SKM-1 treated with dmso at 0.1 percent for 144 hours (cell line): Measurements from ENCODE around the gene TUT7.
"Not testable (repeated sequence)": the region's sequence is repeated elsewhere in the genome, so short reads cannot be mapped to it uniquely, and the experiment has no call there.

ENCODE experiments used
- DNase-seq: peaks from one replicate; lab custom pipeline; 2025; ENCODE audit not compliant: unreplicated experiment; lab: John Stamatoyannopoulos, UW

Gene TUT7

DNA sequence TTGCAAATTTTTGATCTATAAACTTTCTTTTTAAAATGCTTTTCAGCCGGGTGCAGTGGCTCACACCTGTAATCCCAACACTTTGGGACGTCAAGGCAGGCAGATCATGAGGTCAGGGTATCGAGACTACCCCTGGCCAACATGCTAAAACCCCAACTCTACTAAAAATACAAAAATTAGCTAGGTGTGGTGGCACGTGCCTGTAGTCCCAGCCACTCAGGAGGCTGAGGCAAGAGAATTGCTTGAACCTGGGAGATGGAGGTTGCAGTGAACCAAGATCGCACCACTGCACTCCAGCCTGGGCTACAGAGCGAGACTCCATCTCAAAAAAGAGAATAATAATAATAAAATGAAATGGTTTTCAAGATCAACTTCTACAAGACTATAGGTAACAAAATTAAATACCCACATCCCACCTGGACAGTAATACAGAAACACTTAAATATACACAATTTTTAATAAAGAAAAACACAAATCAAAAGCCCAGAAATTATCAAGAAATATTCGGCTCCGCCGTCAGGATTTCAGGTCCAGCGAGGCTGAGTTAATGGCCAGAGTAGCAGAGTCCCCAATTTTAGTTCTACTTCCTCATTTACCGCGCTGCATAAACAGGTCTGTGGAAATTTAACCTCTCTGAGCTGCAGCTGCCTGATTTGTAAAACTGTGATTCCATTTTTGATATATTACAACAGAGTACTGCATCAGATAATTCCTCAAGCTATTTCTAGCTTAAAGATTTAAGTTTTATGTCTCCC is 4.0 kb downstream of the TUT7 start:
- DNase-seq: peak; percentile 32

DNA sequence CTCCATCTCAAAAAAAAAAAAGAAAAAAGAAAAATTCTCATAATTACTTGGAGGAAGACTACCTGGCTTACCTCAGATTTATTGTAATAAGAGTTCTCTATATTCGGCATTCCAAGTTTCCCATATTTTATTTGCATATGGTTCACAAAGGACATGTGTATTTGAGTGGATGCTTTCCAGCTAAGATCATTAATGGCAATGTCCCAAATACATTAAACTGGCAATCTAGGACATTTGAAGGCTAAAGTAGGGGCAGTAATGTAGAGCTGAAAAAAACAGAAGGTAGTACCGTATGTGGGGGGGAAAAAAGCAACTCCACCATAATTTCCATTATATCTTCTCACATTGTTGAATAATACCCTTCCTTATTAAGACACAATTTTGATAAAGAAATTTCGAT is 4.9 kb downstream of the TUT7 start:
- DNase-seq: no peak

GRCh38 chr9:86347991-86348390 is 6.2 kb downstream of the TUT7 start:
- DNase-seq: no peak

DNA sequence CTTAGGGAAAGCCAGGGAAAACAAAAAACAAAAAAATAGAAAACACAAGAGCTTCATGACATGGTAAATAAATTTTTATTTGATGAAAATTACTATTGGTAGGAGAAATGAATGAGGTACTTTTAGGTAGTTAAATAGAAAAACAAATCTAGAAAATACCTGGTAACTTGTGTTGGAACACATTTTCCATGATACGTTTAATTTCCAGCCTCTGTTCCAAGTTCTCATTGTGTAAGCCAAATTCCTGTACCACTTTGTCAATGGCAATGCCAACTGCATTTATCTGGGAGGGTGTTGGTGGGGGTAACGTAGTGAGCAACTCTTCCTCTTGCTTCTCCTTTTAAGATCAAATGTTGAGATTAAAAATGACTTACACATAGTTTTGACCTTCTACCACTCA is 9.4 kb downstream of the TUT7 start:
- DNase-seq: no peak

DNA sequence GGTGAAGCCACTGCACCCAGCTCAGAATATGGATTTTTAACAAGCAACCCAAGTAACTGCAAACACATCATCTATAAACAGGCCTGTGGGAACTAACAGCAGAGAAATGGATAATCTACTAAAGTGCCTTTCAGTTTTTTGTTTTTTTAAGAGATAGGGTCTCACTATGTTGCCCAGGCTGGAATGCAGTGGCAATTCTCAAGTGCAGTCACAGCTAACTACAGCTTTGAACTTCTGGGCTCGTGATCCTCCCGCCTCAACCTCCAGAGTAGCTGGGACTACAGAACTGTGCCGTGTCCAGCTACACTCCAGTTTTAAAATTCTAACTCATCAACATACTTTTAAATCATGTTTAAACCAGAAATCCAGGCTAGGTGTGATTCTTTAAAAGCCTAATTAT is 11.9 kb downstream of the TUT7 start:
- DNase-seq: no peak

GRCh38 chr9:86341007-86341491 is 13.2 kb downstream of the TUT7 start:
- DNase-seq: no peak

GRCh38 chr9:86340356-86341006 is 13.7 kb downstream of the TUT7 start:
- no peak for DNase-seq

- no peak for DNase-seq
These were observed 16.6 kb downstream of the TUT7 start for GRCh38 chr9:86337469-86338108.

DNA sequence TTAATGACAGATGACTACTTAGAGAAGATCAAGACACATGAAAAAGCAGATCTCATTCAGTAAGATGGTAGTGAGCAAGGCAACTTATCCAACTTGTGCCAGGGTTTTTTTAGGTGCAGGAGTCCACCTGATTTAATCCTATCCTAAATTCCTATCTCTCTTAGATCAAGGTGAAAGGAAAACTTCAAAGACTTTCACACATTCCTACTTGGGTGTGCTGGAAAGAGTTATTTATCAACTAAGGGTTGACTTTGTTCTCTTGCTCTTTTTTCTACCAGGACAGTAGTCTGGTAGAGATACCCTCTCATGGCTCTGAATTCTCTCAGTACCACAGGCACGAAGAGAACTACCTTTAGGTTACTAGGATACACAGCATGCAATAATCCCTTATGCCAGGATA is 18.2 kb downstream of the TUT7 start:
- DNase-seq: no peak

DNA sequence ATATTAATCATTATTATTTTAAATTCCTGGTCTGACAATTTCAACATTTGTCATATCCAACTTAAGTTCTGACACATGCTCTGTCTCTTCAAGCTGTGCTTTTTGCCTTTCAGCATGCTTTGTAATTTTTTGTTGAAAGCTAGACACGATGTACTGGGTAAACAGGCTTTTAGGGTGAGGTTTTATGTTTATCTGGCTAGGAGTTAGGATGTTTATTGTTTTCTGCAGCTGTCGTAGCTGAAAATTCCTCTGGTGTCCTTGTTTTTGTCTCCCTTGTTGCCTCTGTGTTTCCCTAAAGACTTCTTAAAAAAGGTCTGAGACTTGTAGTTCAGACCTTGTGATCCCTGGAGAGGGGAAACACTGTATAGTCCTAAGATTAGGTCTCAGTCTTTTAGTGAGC is 20.6 kb downstream of the TUT7 start:
- DNase-seq: no peak

DNA sequence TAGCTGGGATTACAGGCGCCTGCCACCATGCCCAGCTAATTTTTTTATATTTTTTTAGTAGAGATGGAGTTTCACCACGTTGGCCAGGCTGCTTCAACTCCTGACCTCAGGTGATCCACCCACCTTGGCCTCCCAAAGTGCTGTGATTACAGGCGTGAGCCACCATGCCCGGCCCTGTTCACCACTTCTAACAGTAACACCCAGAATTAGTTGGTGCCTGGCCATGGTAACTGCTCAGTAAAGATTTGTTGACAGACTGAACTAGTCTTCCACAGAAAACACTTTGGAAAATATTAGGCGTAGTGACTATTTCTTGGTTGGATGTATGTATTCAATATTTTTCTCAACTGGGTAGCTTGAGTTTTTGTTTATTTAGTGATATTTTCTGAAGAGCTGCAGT is 24.0 kb downstream of the TUT7 start:
- DNase-seq: no peak

DNA sequence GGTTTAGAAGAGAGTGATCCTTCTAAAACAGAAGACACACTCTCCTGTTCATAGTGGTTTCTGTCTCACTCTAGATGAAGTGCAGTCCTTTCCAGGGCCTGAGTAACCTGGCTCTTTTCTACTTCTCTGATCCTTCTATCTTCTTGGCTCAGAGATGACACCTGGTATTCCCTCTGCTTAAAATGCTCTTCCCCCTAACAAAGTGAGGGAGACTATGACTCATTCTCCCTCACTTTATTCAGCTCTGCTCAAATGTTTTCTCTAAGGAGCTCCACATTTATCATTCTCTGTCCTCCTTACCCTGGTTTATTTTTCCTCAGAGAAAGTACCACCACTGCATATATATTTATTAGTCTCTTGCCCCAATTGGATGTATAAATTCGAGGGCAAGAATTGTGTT is 24.6 kb downstream of the TUT7 start:
- no peak for DNase-seq

GRCh38 chr9:86328156-86328555 is 26.1 kb downstream of the TUT7 start:
- no peak for DNase-seq

DNA sequence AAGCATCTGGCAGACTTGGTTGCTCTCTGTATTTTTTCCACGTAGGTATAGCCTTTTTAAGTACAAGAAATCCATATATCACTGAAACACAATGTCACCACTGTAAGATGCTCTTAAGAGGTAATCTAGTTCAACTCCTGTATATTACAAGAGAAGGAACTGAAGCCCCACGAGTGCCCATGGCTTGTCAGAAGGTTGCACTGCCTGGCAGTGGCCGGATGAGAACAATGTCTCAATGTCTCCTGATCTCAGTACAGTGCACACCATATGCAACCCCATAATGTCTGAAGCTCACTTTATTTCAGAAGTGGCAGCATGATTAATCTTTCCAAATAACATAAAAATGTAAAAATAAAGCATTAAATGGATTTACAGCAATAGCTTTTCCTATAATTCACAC is 27.7 kb downstream of the TUT7 start:
- no peak for DNase-seq

DNA sequence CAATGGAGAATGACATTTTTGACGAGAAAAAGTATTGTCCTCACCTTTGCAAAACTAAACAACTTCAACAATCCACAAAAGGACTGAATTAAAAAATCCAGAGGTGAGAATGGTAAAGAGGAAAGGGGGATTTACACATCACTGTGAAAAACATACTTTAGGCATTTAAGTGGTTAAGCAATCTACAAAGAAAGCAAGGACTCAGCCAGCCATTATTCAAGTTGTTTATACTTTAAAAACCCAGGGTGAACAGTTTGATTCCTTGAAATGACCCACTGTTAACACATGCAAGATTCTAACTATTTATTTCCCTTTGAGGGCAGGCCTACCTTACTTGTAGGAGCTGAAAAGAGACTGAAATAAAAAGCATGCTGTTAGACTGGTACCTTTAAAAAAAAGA is 29.3 kb downstream of the TUT7 start:
- DNase-seq: no peak

- DNase-seq: no peak
These were observed 29.9 kb downstream of the TUT7 start for GRCh38 chr9:86324308-86324707.

GRCh38 chr9:86322973-86323644 is 31.1 kb downstream of the TUT7 start:
- no peak for DNase-seq

GRCh38 chr9:86321373-86321772 is 32.8 kb downstream of the TUT7 start:
- DNase-seq: no peak

DNA sequence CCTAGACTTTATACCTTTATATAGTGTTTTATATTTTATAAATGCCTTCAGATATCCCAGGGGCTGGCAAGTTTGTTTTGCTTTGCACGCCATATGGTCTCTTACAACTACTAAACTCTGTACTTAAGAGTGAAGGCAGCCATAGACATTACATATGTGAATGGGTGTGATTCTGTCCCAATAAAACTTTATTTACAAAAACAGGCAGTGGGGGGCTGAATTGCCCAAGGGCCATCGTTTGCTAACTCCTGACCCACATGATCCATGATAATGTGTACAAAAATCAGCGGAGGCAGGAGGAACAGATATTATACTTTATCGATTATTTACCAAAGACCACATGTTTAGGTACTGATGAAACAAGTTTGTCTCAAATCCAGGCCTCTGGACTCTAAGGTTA is 36.0 kb downstream of the TUT7 start:
- DNase-seq: no peak

DNA sequence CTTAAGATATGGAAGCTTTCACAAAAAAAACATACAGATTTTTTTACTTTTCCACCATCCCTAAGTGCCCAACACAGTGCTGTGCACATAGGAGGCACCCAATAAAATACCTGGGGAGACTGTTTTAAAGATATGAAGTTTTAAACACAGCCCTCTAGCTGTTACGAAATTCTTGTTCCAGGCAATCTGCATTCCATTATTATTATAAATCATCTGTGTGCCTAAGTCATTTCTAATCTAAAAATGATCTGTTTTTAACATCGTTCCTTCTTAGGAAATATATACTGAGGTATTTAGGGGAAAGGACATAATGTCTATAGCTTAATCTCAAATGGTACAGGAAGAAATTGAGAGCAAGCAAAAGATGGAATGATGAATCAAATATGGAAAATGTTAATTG is 39.1 kb downstream of the TUT7 start:
- DNase-seq: no peak

DNA sequence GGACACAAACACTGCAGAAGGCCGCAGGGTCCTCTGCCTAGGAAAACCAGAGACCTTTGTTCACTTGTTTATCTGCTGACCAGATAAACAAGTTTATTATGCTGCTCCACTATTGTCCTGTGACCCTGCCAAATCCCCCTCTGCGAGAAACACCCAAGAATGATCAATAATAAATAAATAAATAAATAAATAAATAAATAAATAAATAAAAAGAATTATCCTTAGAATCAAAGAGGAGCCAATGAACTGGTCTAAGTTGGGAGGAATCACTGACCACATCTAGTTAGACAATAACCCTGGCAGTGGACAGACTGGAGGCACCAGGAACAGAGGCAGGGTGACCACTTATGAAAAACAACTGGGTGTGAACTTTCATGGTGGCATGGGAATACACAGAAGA is 41.3 kb downstream of the TUT7 start:
- DNase-seq: not testable (repeated sequence)

DNA sequence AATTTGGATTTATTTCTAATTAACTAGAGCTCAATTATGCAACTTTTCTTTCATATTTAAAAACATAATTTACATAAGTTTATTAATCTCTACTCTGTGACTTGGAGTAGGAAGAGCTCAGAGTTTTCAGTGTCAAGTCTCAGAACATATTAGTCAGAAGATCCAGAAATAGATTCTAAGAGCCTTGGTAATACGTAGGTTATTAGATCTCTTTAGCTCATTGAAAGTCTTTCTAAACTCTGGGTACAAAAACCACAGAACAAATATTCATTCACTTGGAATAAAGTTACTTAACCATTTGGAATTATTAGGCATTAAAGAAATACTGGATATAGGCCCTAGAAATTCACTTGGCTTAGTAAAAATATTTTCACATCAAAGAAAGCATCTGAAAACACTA is 45.5 kb downstream of the TUT7 start:
- DNase-seq: no peak
